ENCODE results near the gene MAGI1.

MAGI1 gene

GRCh38 chr3:65623362-65623761 is 415.4 kb downstream of the MAGI1 start:
- DNase-seq, result no peak

GRCh38 chr3:65619888-65620287 is 418.8 kb downstream of the MAGI1 start:
- Histone ChIP-seq H3K9me3 (no peaks in the 10 kb centered on the region), H3K27me3 (no peaks in the 10 kb centered on the region), H3K4me1 (peaks cover 0 to 17% (median 3%) of the 10 kb centered on the region in 4 donors), H3K27ac (peak overlapping the region; percentile 18 to 53), H3K4me3 (no peak overlapping the region), H3K36me3 (no peaks in the 10 kb centered on the region)
- DNase-seq, result no peak
- intact Hi-C loops (cut with DNase I; ENCODE audit: low total_unique reads), result no loop called here
- TF ChIP-seq CTCF (IDR thresholded peaks at IDR 0.05), result no peak

More at GRCh38 chr3:65623362-65623761, 415.4 kb downstream of the MAGI1 start:
- Histone ChIP-seq H3K9me3 (no peaks in the 10 kb centered on the region), H3K4me1 (peaks cover 0 to 48% (median 5%) of the 10 kb centered on the region in 4 donors), H3K36me3 (no peaks in the 10 kb centered on the region), H3K4me3 (no peak overlapping the region), H3K27me3 (no peaks in the 10 kb centered on the region), H3K27ac (no peak overlapping the region)
- intact Hi-C loops (cut with DNase I; ENCODE audit: low total_unique reads), result no loop called here
- no peak for TF ChIP-seq CTCF (IDR thresholded peaks at IDR 0.05)

GRCh38 chr3:65619451-65619881 is 419.3 kb downstream of the MAGI1 start:
- H3K4me1 ChIP-seq, result peaks cover 0 to 15% (median 3%) of the 10 kb centered on the region in 4 donors
- no peaks in the 10 kb centered on the region for H3K27me3 ChIP-seq
- H3K27ac ChIP-seq, result peak overlapping the region; percentile 18 to 53
- intact Hi-C loops (cut with DNase I; ENCODE audit: low total_unique reads), result no loop called here
- H3K36me3 ChIP-seq, result no peaks in the 10 kb centered on the region
- no peaks in the 10 kb centered on the region for H3K9me3 ChIP-seq
- no peak overlapping the region for H3K4me3 ChIP-seq
- no peak for DNase-seq
- no peak for TF ChIP-seq CTCF (IDR thresholded peaks at IDR 0.05)

GRCh38 chr3:65618599-65618998 is 420.1 kb downstream of the MAGI1 start:
- no peak for DNase-seq
- peaks cover 0 to 15% (median 3%) of the 10 kb centered on the region in 4 donors for H3K4me1 ChIP-seq
- no peaks in the 10 kb centered on the region for H3K9me3 ChIP-seq
- H3K36me3 ChIP-seq, result no peaks in the 10 kb centered on the region
- H3K27ac ChIP-seq, result no peak overlapping the region
- intact Hi-C loops (cut with DNase I; ENCODE audit: low total_unique reads), result no loop called here
- H3K4me3 ChIP-seq, result no peak overlapping the region
- TF ChIP-seq CTCF (IDR thresholded peaks at IDR 0.05), result no peak
- H3K27me3 ChIP-seq, result no peaks in the 10 kb centered on the region

- TF ChIP-seq CTCF (IDR thresholded peaks at IDR 0.05), result no peak
- Histone ChIP-seq H3K27me3 (no peaks in the 10 kb centered on the region), H3K27ac (no peak overlapping the region), H3K36me3 (no peaks in the 10 kb centered on the region), H3K4me3 (no peak overlapping the region), H3K4me1 (peaks cover 0 to 15% (median 3%) of the 10 kb centered on the region in 4 donors), H3K9me3 (no peaks in the 10 kb centered on the region)
- DNase-seq, result no peak
- intact Hi-C loops (cut with DNase I; ENCODE audit: low total_unique reads), result no loop called here
Observed at GRCh38 chr3:65617787-65618186, 420.9 kb downstream of the MAGI1 start.

GRCh38 chr3:65617209-65617608 is 421.5 kb downstream of the MAGI1 start:
- Histone ChIP-seq H3K27me3 (no peaks in the 10 kb centered on the region), H3K4me3 (no peak overlapping the region), H3K27ac (no peak overlapping the region), H3K4me1 (peaks cover 0 to 15% (median 3%) of the 10 kb centered on the region in 4 donors), H3K36me3 (no peaks in the 10 kb centered on the region), H3K9me3 (no peaks in the 10 kb centered on the region)
- no peak for TF ChIP-seq CTCF (IDR thresholded peaks at IDR 0.05)
- intact Hi-C loops (cut with DNase I; ENCODE audit: low total_unique reads), result no loop called here
- no peak for DNase-seq

Measured in tibial artery (tissue), 4 donors.